NCI-H2171 (cell line): Measurements from ENCODE around the gene FKBP5.
"Not testable (repeated sequence)": the region's sequence is repeated elsewhere in the genome, so short reads cannot be mapped to it uniquely, and the experiment has no call there.

Source experiments
- DNase-seq: peaks from one replicate; lab custom pipeline; 2025; lab: John Stamatoyannopoulos, UW

FKBP5 gene

GRCh38 chr6:35688605-35689322 is at the start of gene FKBP5:
Gene FKBP5, minus strand, starts transcription at chr6:35688915. Its CDS starts 46,091 bp downstream, at chr6:35642824.
- peak; percentile 88 for DNase-seq

- peak; percentile 68 for DNase-seq
Observed at GRCh38 chr6:35737413-35738211, 48.9 kb upstream of the FKBP5 start.

- DNase-seq = no peak
Observed at GRCh38 chr6:35736982-35737412, 48.3 kb upstream of the FKBP5 start, which contains the start of gene ARMC12. Gene ARMC12, plus strand, starts transcription at chr6:35737032. Its CDS starts 77 bp downstream, at chr6:35737109.

GRCh38 chr6:35736253-35736894 is 47.7 kb upstream of the FKBP5 start:
- peak; percentile 48 for DNase-seq

- no peak for DNase-seq
Observed at GRCh38 chr6:35735452-35735851, 46.7 kb upstream of the FKBP5 start.

- DNase-seq = not testable (repeated sequence)
Observed at GRCh38 chr6:35734319-35734718, 45.6 kb upstream of the FKBP5 start.

GRCh38 chr6:35733633-35734032 is 44.9 kb upstream of the FKBP5 start:
- no peak for DNase-seq

GRCh38 chr6:35731736-35732532 is 43.2 kb upstream of the FKBP5 start:
- peak; percentile 94 for DNase-seq

GRCh38 chr6:35731414-35731735 is 42.7 kb upstream of the FKBP5 start:
- DNase-seq = peak; percentile 96

- no peak for DNase-seq
Observed at GRCh38 chr6:35730745-35731413, 42.2 kb upstream of the FKBP5 start.

GRCh38 chr6:35729722-35730121 is 41.0 kb upstream of the FKBP5 start:
- DNase-seq = no peak

GRCh38 chr6:35728683-35729678 is 40.3 kb upstream of the FKBP5 start:
- DNase-seq = peak; percentile 24

- peak; percentile 65 for DNase-seq
Observed at GRCh38 chr6:35727935-35728682, 39.4 kb upstream of the FKBP5 start.

GRCh38 chr6:35727231-35727934 is 38.7 kb upstream of the FKBP5 start:
- DNase-seq = peak; percentile 91

GRCh38 chr6:35725721-35726438 is 37.2 kb upstream of the FKBP5 start:
- DNase-seq = no peak

- no peak for DNase-seq
Observed at GRCh38 chr6:35725081-35725708, 36.5 kb upstream of the FKBP5 start.

- DNase-seq = no peak
Observed at GRCh38 chr6:35724471-35724870, 35.8 kb upstream of the FKBP5 start.

GRCh38 chr6:35724059-35724458 is 35.3 kb upstream of the FKBP5 start:
- no peak for DNase-seq
